BLaER1 (cell line): Measurements from ENCODE around the gene WAC.
A peak's percentile ranks its signal among the peaks of the same experiment; 100 is the strongest.

ENCODE experiments used
- H3K27ac ChIP-seq: shearing (Covaris generic); formaldehyde crosslinking; 2 replicates; pipeline ENCODE4 v1.8.1; 2022
- H3K27me3 ChIP-seq: shearing (Covaris generic); formaldehyde crosslinking; 2 replicates; pipeline ENCODE4 v1.8.1; 2022
- H3K36me3 ChIP-seq: shearing (Covaris generic); formaldehyde crosslinking; 2 replicates; pipeline ENCODE4 v1.8.1; 2022
- H3K4me1 ChIP-seq: shearing (Covaris generic); formaldehyde crosslinking; 2 replicates; pipeline ENCODE4 v1.8.1; 2022
- H3K4me2 ChIP-seq: shearing (Covaris generic); formaldehyde crosslinking; 2 replicates; pipeline ENCODE4 v1.8.1; 2022
- H3K4me3 ChIP-seq: shearing (Covaris generic); formaldehyde crosslinking; 2 replicates; pipeline ENCODE4 v1.8.1; 2022
- H3K9ac ChIP-seq: shearing (Covaris generic); formaldehyde crosslinking; 2 replicates; pipeline ENCODE4 v1.8.1; 2022
- H3K9me3 ChIP-seq: shearing (Covaris generic); formaldehyde crosslinking; 2 replicates; pipeline ENCODE4 v1.8.1; 2022
- H4K20me1 ChIP-seq: shearing (Covaris generic); formaldehyde crosslinking; 2 replicates; pipeline ENCODE4 v1.8.1; 2022
- Cebpa-rat ChIP-seq: shearing (Covaris generic); IDR thresholded peaks from 2 replicates; pipeline ENCODE4 v1.8.1; 2022

The WAC gene

GRCh38 chr10:28523725-28524252, 9.1 kb upstream of the WAC start:
- no peak overlapping the region for H3K4me3 ChIP-seq
- no peak overlapping the region for H3K27ac ChIP-seq

GRCh38 chr10:28530751-28531150, 2.2 kb upstream of the WAC start:
- H3K4me3 ChIP-seq: no peak overlapping the region
- H3K9me3 ChIP-seq: peaks cover 10% of the 10 kb centered on the region
- peak overlapping the region; percentile 82 for H3K4me2 ChIP-seq
- no peak overlapping the region for H3K27ac ChIP-seq
- peaks cover 38% of the 10 kb centered on the region for H3K4me1 ChIP-seq
- peaks cover 23% of the 10 kb centered on the region for H4K20me1 ChIP-seq
- peaks cover 17% of the 10 kb centered on the region for H3K36me3 ChIP-seq
- H3K27me3 ChIP-seq: no peaks in the 10 kb centered on the region
- H3K9ac ChIP-seq: no peak overlapping the region; the same call in 1 of the 2 replicates
- TF ChIP-seq Cebpa-rat: no peak

More at GRCh38 chr10:28523725-28524252, 9.1 kb upstream of the WAC start:
- H3K4me2 ChIP-seq: no peak overlapping the region
- no peaks in the 10 kb centered on the region for H3K27me3 ChIP-seq
- peaks cover 4% of the 10 kb centered on the region; the same call in 1 of the 2 replicates for H4K20me1 ChIP-seq
- H3K9me3 ChIP-seq: peaks cover 75% of the 10 kb centered on the region
- peaks cover 2% of the 10 kb centered on the region for H3K4me1 ChIP-seq
- H3K9ac ChIP-seq: no peak overlapping the region
- peaks cover 56% of the 10 kb centered on the region for H3K36me3 ChIP-seq
- no peak for TF ChIP-seq Cebpa-rat

GRCh38 chr10:28533186-28533564, 257 bp downstream of the WAC start:
- peak overlapping the region; percentile 94 for H3K4me3 ChIP-seq
- no peaks in the 10 kb centered on the region for H3K9me3 ChIP-seq
- peaks cover 42% of the 10 kb centered on the region for H3K4me1 ChIP-seq
- peak overlapping the region; percentile 100 for H3K27ac ChIP-seq
- H3K9ac ChIP-seq: peak overlapping the region; percentile 98
- no peaks in the 10 kb centered on the region for H3K27me3 ChIP-seq
- H4K20me1 ChIP-seq: peaks cover 43% of the 10 kb centered on the region
- no peak for TF ChIP-seq Cebpa-rat
- no peak overlapping the region for H3K4me2 ChIP-seq
- H3K36me3 ChIP-seq: peaks cover 29% of the 10 kb centered on the region

GRCh38 chr10:28533571-28534304, 820 bp downstream of the WAC start:
- Histone ChIP-seq H3K4me1 (peaks cover 40% of the 10 kb centered on the region), H3K27me3 (no peaks in the 10 kb centered on the region), H4K20me1 (peaks cover 49% of the 10 kb centered on the region), H3K4me3 (peak overlapping the region; percentile 94), H3K9me3 (no peaks in the 10 kb centered on the region), H3K4me2 (peak overlapping the region; percentile 86), H3K27ac (peak overlapping the region; percentile 100), H3K36me3 (peaks cover 35% of the 10 kb centered on the region), H3K9ac (peak overlapping the region; percentile 98)
- TF ChIP-seq Cebpa-rat: no peak

- peak overlapping the region; percentile 86 for H3K4me2 ChIP-seq
- H3K27me3 ChIP-seq: no peaks in the 10 kb centered on the region
- H3K4me1 ChIP-seq: peaks cover 26% of the 10 kb centered on the region
- no peak for TF ChIP-seq Cebpa-rat
- peaks cover 70% of the 10 kb centered on the region for H4K20me1 ChIP-seq
- H3K9ac ChIP-seq: no peak overlapping the region
- H3K9me3 ChIP-seq: no peaks in the 10 kb centered on the region
- H3K27ac ChIP-seq: no peak overlapping the region
- no peak overlapping the region for H3K4me3 ChIP-seq
- peaks cover 55% of the 10 kb centered on the region for H3K36me3 ChIP-seq
These were observed 2.9 kb downstream of the WAC start for GRCh38 chr10:28535846-28536245.

GRCh38 chr10:28538595-28538994, 5.7 kb downstream of the WAC start:
- Histone ChIP-seq H3K27ac (no peak overlapping the region), H3K4me2 (no peak overlapping the region), H3K36me3 (peaks cover 83% of the 10 kb centered on the region), H3K9me3 (no peaks in the 10 kb centered on the region), H3K9ac (no peak overlapping the region), H3K4me3 (no peak overlapping the region), H3K4me1 (peaks cover 17% of the 10 kb centered on the region), H3K27me3 (no peaks in the 10 kb centered on the region), H4K20me1 (peaks cover 97% of the 10 kb centered on the region)
- TF ChIP-seq Cebpa-rat: no peak

- H3K4me3 ChIP-seq: no peak overlapping the region
- H3K9ac ChIP-seq: no peak overlapping the region
- H3K4me2 ChIP-seq: no peak overlapping the region
- H3K27me3 ChIP-seq: no peaks in the 10 kb centered on the region
- peaks cover 98% of the 10 kb centered on the region for H3K36me3 ChIP-seq
- no peak overlapping the region for H3K27ac ChIP-seq
- H3K4me1 ChIP-seq: peaks cover 10% of the 10 kb centered on the region
- peaks cover 100% of the 10 kb centered on the region for H4K20me1 ChIP-seq
- H3K9me3 ChIP-seq: no peaks in the 10 kb centered on the region
- TF ChIP-seq Cebpa-rat: no peak
These were observed 7.2 kb downstream of the WAC start for GRCh38 chr10:28540145-28540544.

GRCh38 chr10:28541717-28542365, 8.9 kb downstream of the WAC start:
- no peaks in the 10 kb centered on the region for H3K9me3 ChIP-seq
- peaks cover 100% of the 10 kb centered on the region for H4K20me1 ChIP-seq
- H3K27me3 ChIP-seq: no peaks in the 10 kb centered on the region
- H3K27ac ChIP-seq: no peak overlapping the region
- no peaks in the 10 kb centered on the region for H3K4me1 ChIP-seq
- H3K4me3 ChIP-seq: no peak overlapping the region
- H3K36me3 ChIP-seq: peaks cover 94% of the 10 kb centered on the region
- no peak for TF ChIP-seq Cebpa-rat
- no peak overlapping the region for H3K4me2 ChIP-seq
- H3K9ac ChIP-seq: no peak overlapping the region

GRCh38 chr10:28542728-28543127, 9.8 kb downstream of the WAC start:
- Histone ChIP-seq H3K4me2 (no peak overlapping the region), H3K9me3 (no peaks in the 10 kb centered on the region), H3K27me3 (no peaks in the 10 kb centered on the region), H3K4me3 (no peak overlapping the region), H3K4me1 (no peaks in the 10 kb centered on the region), H4K20me1 (peaks cover 100% of the 10 kb centered on the region), H3K27ac (no peak overlapping the region), H3K36me3 (peaks cover 93% of the 10 kb centered on the region), H3K9ac (no peak overlapping the region)
- TF ChIP-seq Cebpa-rat: no peak

GRCh38 chr10:28544058-28544457, 11.1 kb downstream of the WAC start:
- H3K9me3 ChIP-seq: no peaks in the 10 kb centered on the region
- H3K36me3 ChIP-seq: peaks cover 93% of the 10 kb centered on the region
- no peaks in the 10 kb centered on the region for H3K27me3 ChIP-seq
- no peak for TF ChIP-seq Cebpa-rat
- H3K9ac ChIP-seq: no peak overlapping the region
- H4K20me1 ChIP-seq: peaks cover 100% of the 10 kb centered on the region
- no peaks in the 10 kb centered on the region for H3K4me1 ChIP-seq
- H3K4me2 ChIP-seq: no peak overlapping the region
- no peak overlapping the region for H3K4me3 ChIP-seq
- H3K27ac ChIP-seq: no peak overlapping the region
